H1 (cell line): ENCODE results near the gene SLC25A42. TPM values are rescaled to one million over a fixed set of nuclear protein-coding genes. Genes with fewer than 3 reads are reported as not detected.

Experiments used
- ATF2 ChIP-seq: IDR thresholded peaks from 2 replicates; pipeline ENCODE4 v1.6.1; 2012; ENCODE audit warnings: low read length, inconsistent platforms
- CHD7 ChIP-seq: fragments of 300-600 bp; sonication (generic); IDR thresholded peaks from 2 replicates; pipeline ENCODE4 v1.7.1; 2012; ENCODE audit warnings: low read length, moderate library complexity, mild to moderate bottlenecking, inconsistent platforms; ENCODE audit not compliant: insufficient replicate concordance
- KDM5A ChIP-seq: fragments of 200-600 bp; IDR thresholded peaks from 2 replicates; pipeline ENCODE4 v1.7.1; 2012; ENCODE audit warnings: mild to moderate bottlenecking, low read length, inconsistent platforms, mixed read lengths
- TEAD4 ChIP-seq: IDR thresholded peaks from 2 replicates; pipeline ENCODE4 v1.6.1; 2012; ENCODE audit warnings: low read depth, low read length, inconsistent platforms, mixed read lengths
- polyA plus RNA-seq, 7 experiments: library from polyadenylated mRNA; depleted of rRNA in 3 of 7; stranded (reverse) in 5 of 7; unstranded in 2 of 7; fragments of >200 nt in 5 of 7; fragments of 200-250 nt in 2 of 7; gene quantifications; 1 replicate in 5 of 7; 2 replicates in 1 of 7; 4 replicates in 1 of 7; pipeline versions ENCODE4 v1.2.1 to v1.2.3, GENCODE V29; 2011 to 2013; ENCODE audit warnings: missing spikeins in 2 of 7, mixed read lengths in 2 of 7
- total RNA-seq: library from RNA; stranded (reverse); fragmentation: NEBNext Ultra II Directional; extraction: Animal tissue kit (Norgen Biotek cat#: 25700); gene quantifications from 2 replicates; pipeline ENCODE4 v1.2.1, GENCODE V29; 2021

Gene SLC25A42
- total and polyA plus RNA-seq, 2 of the 8 experiments (the other 6 are each of a cell fraction or from before 2014, with no cell fraction given), result 5.9 to 6.2 TPM

GRCh38 chr19:19021115-19021514 is 42.7 kb upstream of the SLC25A42 start (continued):
- no peak for TF ChIP-seq CHD7
- no peak for TF ChIP-seq KDM5A
- no peak for TF ChIP-seq ATF2
- no peak for TF ChIP-seq TEAD4
